GM20000 (cell line): ENCODE data around the gene SYNDIG1L.

Source experiments
- DNase-seq: peaks from one replicate; pipeline ENCODE4 v3.0.0; 2012; ENCODE audit warnings: low spot score
- CTCF ChIP-seq: IDR thresholded peaks from 2 replicates; pipeline ENCODE4 v1.5.1; 2012; ENCODE audit warnings: mild to moderate bottlenecking, control low read depth; ENCODE audit errors: extremely low read depth, missing control alignments

SYNDIG1L gene

GRCh38 chr14:74418031-74418430, 8.0 kb downstream of the SYNDIG1L start:
- no peak for DNase-seq
- no peak for TF ChIP-seq CTCF

- DNase-seq = no peak
- TF ChIP-seq CTCF = no peak
Measured at GRCh38 chr14:74417611-74418010, 8.4 kb downstream of the SYNDIG1L start.

DNA sequence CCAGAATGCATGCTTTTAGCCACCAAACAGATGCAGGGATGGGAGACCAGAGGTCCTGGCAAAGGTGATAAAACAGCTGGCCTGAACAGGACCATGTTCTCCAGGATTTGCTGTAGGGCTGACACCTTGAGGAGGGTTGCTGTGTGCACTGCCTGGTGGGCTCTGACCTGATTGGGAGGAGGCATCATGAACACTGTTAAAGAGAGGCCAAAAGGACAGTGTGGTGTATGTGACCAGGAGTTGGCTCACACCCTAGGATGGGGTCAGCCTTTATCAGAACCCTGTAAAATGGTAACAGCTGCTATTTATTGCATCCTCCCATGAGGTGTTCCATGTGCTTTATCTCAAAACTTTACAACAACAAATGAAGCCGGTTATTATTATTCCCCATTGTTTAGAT, 8.8 kb downstream of the SYNDIG1L start:
- no peak for TF ChIP-seq CTCF

GRCh38 chr14:74415115-74415437, 10.9 kb downstream of the SYNDIG1L start:
- no peak for DNase-seq
- no peak for TF ChIP-seq CTCF

More for the DNA sequence above, 8.8 kb downstream of the SYNDIG1L start:
- no peak for DNase-seq

- no peak for TF ChIP-seq CTCF
- DNase-seq = no peak
Measured at GRCh38 chr14:74414403-74415114, 11.5 kb downstream of the SYNDIG1L start.

DNA sequence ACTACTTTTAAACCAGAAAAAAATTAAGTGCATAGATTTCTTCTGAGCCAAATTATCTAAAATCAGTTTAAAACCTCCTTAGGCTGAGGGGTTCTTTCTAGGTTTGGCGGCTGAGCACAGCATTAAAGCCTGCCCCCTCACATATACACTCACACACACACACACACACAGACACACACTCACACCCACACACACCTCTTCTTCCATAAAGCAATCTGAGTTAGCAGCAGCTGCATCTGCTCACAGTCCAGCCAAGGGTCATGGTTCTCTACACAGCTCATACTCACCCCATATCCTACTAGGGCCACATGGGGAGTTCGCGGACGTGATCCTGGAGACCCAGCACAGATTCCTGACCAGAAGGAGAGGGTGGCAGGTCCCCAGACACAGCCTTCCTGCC, 12.4 kb downstream of the SYNDIG1L start:
- no peak for TF ChIP-seq CTCF
- DNase-seq = no peak

- DNase-seq = no peak
- no peak for TF ChIP-seq CTCF
Measured at GRCh38 chr14:74412753-74413152, 13.3 kb downstream of the SYNDIG1L start.
